ENCODE measurements around the gene ZNF507.

DNA sequence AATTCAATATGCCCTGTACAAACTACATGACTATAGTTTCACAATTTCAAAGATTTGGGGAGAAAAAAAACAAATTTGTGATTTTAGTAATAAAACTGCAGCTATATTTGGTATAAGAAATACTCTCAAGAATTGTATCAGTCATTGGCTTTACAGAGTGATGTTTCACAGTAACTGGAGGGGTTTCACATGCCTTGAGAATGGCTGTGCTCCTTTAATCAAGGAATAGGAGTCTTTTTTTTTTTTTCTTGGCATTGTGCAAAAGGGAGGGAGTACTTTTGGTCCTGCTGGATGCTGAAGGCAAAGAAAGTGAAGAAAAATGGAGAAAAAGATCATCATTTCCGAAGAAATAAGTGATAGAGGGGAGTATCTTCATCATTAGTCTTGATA is 6.8 kb downstream of the ZNF507 start:
- TF ChIP-seq, protein P1, sequence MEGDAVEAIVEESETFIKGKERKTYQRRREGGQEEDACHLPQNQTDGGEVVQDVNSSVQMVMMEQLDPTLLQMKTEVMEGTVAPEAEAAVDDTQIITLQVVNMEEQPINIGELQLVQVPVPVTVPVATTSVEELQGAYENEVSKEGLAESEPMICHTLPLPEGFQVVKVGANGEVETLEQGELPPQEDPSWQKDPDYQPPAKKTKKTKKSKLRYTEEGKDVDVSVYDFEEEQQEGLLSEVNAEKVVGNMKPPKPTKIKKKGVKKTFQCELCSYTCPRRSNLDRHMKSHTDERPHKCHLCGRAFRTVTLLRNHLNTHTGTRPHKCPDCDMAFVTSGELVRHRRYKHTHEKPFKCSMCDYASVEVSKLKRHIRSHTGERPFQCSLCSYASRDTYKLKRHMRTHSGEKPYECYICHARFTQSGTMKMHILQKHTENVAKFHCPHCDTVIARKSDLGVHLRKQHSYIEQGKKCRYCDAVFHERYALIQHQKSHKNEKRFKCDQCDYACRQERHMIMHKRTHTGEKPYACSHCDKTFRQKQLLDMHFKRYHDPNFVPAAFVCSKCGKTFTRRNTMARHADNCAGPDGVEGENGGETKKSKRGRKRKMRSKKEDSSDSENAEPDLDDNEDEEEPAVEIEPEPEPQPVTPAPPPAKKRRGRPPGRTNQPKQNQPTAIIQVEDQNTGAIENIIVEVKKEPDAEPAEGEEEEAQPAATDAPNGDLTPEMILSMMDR (conservative IDR thresholded peaks at IDR 0.05; ENCODE audit: low read length): no peak
- TF ChIP-seq EZH2phosphoT487 (IDR thresholded peaks at IDR 0.05; ENCODE audit: borderline replicate concordance, low read depth, low read length): no peak

All from OCI-LY7 (cell line).